NCI-H1092 treated with DMSO at 0.1 percent for 48 hours (cell line): ENCODE measurements around the gene FH.

ENCODE experiments used
- DNase-seq: peaks from one replicate; lab custom pipeline; 2025; lab: John Stamatoyannopoulos, UW

FH gene

GRCh38 chr1:241457421-241457820 lies 62.1 kb downstream of the FH start:
- DNase-seq, result no peak

- no peak for DNase-seq
Observed at GRCh38 chr1:241456743-241457142, 62.8 kb downstream of the FH start.

- DNase-seq, result no peak
Observed at GRCh38 chr1:241453732-241454131, 65.8 kb downstream of the FH start.

GRCh38 chr1:241451956-241452355 lies 67.6 kb downstream of the FH start:
- no peak for DNase-seq
